GM12872 (cell line): Measurements from ENCODE around the gene MND1.

Experiments used
- CTCF ChIP-seq: IDR thresholded peaks from 3 replicates; pipeline ENCODE4 v1.5.1; 2011; ENCODE audit warnings: low read depth, mild to moderate bottlenecking, low read length, moderate library complexity; ENCODE audit not compliant: insufficient read depth

The MND1 gene

DNA sequence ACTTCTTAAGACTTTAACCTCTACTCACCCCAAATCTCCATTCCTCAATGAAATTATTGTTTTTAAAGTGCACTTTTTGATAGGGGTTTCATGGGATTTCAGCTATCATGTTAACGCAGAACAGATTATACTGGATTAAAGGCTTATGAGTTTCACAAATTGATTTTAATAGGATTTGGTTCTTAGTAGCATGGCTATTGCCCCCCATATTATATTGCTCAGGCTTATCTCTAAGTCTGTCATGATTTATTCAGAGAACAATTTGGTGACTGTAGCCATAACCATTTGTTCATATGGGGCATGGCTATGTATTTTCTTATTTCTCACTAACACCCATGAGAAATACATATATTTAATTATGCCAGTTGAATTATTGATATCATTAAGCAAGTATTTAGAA, 57.0 kb downstream of the MND1 start:
- TF ChIP-seq CTCF = no peak

- TF ChIP-seq CTCF = no peak
Measured at GRCh38 chr4:153402366-153402765, 57.9 kb downstream of the MND1 start.

- TF ChIP-seq CTCF = no peak
Measured at GRCh38 chr4:153403726-153404125, 59.2 kb downstream of the MND1 start.

- TF ChIP-seq CTCF = no peak
Measured at GRCh38 chr4:153407906-153408305, 63.4 kb downstream of the MND1 start.

DNA sequence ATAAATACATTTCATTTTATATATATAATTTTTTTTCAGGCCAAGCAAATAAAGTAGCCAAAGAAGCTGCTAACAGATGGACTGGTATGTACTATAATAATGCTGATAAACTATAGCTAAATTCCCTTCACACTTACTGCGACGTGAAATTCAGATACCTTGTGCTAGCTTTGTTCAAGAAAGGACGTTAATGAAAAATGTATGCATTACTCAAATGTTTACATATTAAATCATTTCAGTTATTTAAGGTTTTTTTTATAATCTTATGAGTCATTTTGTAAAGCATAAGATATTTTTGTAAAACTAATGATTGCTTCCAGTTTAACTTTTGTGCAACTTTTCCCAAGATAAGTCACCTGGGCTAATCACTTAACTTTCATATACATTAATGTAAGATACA, 64.4 kb downstream of the MND1 start:
- TF ChIP-seq CTCF = no peak

GRCh38 chr4:153409412-153409811, 64.9 kb downstream of the MND1 start:
- no peak for TF ChIP-seq CTCF

DNA sequence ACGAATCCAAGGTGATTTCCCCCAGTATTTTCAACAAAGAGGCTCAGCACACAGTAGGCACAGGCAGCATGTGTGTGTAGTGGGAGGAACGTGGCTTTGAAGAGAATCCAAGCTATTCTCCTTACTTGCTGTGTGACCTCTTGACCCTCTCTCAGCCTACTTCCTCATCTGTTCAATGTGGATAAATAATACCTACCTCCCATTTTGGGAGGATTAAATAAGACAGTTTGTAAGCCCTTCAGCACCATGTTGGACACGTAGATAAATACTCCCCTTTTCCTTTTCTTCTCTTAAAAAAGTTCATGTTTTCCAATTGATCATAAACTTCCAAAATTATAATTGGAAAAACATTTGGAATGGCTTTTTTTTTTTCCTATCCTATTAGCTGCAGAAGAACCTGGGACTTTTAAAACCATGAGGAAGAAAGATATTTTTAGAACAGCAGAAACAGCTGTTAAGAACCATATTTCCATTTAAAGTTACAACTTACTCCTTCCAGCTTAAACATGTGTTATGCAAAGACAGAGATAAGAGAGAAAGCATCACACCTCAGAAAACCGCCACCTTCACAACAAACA, 65.5 kb downstream of the MND1 start:
- TF ChIP-seq CTCF = no peak
